ENCODE results near the gene TANC1.

DNA sequence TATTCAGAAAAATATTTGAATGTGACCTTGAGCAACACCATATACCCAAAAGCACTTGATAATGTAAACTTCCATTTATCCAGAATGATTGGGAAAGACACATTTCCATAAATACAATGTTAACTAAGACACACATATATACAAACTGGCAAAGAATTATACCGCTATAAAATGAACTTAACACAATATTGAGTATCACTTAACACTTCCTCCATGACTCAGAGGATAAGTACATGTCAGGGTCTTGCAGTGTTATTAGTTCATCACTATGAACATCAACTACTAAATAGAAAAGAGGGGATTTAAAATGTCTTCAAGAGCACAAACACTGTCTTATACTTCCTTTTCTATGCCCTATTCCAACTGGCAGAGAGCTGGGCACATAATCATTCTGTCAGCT, 299.5 kb downstream of the TANC1 start:
- no peak for TF ChIP-seq POLR2A (IDR thresholded peaks at IDR 0.05)
- TF ChIP-seq POLR2AphosphoS5 (IDR thresholded peaks at IDR 0.05), result no peak

Measured in transverse colon (tissue), 3 donors.